HG02798 (cell line): ENCODE data around the gene EPM2A.
"Not testable (repeated sequence)": the region's sequence is repeated elsewhere in the genome, so short reads cannot be mapped to it uniquely, and the experiment has no call there.

Source experiments
- ATAC-seq: cut with Tn5 transposase; IDR thresholded peaks from one replicate; pipeline ENCODE4 v1.9.1; 2021; ENCODE audit warnings: mild to moderate bottlenecking; ENCODE audit not compliant: unreplicated experiment, poor library complexity

Gene EPM2A

GRCh38 chr6:145733207-145733606 is 2.1 kb downstream of the EPM2A start:
- no peak for ATAC-seq

DNA sequence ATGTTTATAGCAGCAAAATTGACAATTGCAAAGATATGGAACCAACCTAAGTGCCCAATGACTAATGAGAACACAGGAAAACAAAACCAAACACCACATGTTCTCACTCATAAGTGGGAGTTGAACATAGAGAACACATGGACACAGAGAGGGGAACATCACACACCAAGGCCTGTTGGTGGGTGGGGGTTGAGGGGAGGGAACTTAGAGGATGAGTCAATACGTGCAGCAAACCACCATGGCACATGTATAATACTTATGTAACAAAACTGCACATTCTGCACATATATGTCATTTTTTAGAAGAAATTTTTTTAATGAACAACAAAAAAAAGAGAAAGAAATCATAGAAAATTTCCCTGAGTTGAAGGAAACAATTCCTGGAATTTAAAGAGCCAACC is 3.9 kb downstream of the EPM2A start:
- ATAC-seq, result no peak

- no peak for ATAC-seq
Observed at GRCh38 chr6:145729887-145730286, 5.4 kb downstream of the EPM2A start.

DNA sequence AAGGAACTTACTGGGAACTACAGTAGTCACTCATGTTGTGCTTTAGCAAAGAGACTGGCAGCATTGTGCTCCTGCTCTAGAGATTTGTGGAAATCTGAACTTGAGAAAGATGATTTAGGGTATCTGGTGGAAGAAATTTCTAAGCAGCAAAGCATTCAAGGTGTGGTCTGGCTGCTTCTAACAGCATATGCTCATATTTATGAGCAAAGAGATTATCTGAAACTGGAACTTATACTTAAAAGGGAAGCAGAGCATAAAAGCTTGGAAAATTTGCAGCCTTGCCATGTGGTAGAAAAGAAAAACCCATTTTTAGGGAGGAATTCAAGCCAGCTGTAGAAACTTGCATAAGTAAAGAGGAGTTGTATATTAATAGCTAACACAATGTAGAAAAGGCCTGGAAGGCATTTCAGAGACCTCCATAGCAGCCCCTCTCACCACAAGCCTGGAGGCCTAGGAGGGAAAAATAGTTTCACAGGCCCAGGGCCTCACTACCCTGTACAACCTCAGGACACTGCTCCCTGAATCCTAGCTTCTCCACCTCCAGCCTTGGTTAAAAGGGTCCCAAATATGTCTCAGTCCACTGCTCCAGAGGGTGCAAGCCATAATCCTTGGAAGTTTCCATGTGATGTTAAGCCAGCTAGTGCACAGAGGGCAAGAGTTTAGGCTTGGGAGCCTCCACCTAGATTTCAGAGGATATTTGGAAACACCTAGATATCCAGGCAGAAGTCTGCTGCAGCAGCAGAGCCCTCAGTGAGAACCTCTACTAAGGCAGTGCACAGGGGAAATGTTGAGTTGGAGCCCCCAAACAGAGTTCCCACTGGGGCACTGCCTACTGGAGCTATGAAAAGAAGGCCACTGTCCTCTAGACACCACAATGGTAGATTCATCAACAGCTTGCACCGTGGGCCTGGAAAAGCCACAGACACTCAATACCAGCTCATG is 6.6 kb downstream of the EPM2A start:
- no peak for ATAC-seq

DNA sequence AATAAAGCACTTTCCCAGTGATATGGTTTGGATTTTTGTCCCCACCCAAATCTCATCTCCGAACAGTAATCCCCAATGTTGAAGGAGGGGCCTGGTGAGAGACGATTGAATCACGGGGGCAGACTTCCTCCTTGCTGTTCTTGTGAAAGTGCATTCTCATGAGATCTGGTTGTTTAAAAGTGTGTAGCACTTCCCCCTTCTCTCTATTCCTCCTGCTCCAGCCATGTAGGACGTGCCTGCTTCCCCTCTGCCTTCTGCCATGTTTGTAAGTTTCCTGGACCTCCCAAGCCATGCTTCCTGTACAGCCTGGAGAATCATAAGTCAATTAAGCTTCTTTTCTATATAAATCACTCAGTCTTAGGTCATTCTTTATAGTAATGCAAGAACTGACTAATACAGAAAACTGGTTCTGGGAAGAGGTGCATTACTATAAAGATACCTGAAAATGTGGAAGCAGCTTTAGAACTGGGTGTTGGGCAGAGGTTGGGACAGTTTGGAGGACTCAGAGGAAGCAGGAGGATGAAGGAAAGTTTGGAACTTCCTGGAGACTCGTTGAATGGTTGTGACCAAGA is 7.4 kb downstream of the EPM2A start:
- no peak for ATAC-seq

DNA sequence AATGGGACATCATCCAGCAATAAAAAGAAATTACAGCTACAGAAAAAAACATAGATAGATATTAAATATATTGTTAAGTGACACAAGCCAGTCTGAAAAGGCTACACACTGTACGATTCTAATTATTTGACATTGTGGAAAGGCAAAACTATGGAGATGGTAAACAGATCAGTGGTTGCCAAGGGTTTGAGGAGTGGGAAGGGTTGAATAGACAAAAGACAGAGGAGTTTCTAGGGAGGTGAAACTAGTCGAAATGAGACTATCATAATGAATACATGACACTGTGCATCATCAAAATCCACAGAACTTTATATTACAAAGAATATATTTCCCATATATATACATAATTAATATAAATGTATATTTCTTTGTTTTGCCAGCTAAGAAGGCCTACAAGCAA is 9.8 kb downstream of the EPM2A start:
- no peak for ATAC-seq

GRCh38 chr6:145723646-145724045 is 11.7 kb downstream of the EPM2A start:
- no peak for ATAC-seq

DNA sequence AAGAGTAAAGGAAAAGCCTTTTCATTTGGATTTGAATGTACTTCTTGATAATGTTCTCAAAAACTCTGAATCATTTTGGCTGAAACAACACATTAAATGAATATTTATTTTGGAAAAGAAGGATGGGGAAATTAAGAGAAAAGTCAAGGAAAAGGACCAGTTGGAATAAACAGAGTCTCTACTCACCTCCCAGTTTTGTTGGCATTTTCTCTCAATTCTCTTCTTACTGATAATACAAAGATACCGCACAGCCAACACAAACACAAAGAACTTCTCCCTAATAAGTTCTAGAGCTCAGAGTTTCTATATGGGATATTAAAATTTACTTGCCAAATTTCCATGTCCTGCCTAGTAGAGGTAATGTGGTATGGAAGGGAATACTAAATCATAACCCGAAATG is 13.1 kb downstream of the EPM2A start:
- ATAC-seq, result no peak

DNA sequence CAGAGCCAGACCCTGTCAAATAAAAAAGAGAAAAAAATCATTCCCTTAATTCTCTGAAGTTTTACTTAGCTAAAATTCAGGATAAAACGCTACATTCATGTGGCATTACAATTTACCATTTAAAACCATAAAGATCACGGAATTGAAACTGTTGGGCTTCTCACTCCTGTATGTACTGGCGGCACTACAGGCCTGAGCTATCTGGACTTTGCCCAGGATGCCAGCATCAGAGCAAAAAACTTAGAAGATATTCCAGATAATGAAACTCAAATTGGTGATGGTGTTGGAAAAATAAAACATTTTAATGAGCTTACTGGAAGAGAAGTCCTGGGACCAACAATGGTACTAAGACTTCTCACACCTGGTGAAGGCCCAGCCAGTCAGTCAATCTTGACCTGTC is 14.2 kb downstream of the EPM2A start:
- ATAC-seq, result no peak

- no peak for ATAC-seq
Observed at GRCh38 chr6:145715426-145715825, 19.9 kb downstream of the EPM2A start.

DNA sequence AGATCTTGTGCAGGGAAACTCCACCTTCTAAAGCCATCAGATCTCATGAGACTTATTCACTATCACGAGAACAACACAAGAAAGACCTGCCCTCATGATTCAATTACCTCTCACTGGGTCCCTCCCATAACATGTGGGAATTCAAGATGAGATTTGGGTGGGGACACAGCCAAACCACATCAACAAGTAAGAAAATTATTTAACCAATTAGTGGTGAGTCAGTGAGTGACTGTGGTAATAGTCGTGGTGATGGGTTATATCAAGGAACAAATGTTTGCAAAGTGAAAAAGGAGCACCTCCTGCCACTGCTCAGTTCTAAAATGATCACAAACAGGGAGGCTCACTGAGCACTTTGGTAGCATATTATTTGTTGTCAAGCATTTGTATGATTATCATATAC is 20.6 kb downstream of the EPM2A start:
- ATAC-seq, result no peak

GRCh38 chr6:145713773-145714172 is 21.5 kb downstream of the EPM2A start:
- no peak for ATAC-seq

GRCh38 chr6:145711372-145711771 is 23.9 kb downstream of the EPM2A start:
- no peak for ATAC-seq

DNA sequence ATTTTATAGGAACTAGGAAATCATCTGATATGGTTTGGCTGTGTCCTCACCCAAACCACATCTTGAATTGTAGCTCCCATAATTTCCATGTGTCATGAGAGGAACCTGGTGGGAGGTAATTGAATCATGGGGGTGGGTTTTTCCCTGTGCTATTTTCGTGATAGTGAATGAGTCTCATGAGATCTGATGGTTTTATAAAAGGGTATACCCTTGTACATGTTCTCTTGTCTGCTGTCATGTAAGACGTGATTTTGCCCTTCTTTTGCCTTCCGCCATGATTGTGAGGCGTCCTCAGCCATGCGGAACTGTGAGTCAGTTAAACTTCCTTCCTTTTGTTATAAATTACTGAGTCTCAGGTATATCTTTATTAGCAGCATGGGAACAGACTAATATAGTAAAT is 27.9 kb downstream of the EPM2A start:
- no peak for ATAC-seq

- ATAC-seq, result no peak
Observed at GRCh38 chr6:145705561-145705960, 29.8 kb downstream of the EPM2A start.

DNA sequence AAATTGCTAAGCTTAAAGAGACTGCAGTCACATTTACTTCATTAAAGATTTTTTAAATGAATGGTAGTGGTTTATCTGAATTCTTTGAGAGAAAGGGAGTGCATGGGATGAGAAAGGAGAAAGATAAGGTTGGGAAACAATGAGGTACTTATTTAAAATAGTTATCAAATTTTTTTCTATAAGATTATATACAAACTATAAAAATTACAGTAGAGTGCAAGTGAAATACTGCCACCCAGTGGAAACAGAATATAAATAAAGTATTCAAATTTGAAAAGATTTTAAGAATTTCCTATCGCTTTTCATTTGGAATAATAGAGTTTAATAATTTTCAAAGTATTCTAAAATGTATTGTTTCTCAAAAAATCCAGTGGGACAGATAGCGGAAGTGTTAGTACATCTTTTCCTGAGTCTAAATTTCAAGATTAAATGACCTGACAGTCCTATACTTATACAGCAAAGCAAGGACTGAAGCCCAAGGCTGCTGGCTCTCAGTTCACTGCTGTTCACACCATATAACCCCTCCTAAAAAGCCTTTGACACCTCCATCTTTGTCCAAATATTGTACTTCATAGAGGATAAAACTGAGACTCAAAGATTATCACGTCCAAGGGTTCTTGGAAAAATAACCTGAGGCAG is 31.1 kb downstream of the EPM2A start:
- no peak for ATAC-seq

DNA sequence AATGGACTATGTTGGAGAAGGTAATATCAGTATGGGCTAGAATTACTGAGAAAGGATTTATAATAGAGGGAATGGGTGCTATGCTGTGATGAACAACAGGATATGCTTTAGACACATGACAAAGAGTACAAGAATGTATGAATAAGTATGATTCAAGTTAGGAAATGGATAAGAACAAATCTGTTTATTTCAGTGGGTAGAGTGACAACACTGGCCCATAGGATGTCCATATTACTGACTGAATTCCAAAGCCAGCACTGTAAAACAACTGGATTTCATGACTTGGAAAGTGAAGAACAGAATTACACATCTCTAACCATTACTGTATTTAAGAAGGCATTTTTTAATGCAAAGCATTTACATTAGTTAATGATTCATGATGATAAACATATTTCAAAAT is 35.9 kb downstream of the EPM2A start:
- no peak for ATAC-seq

- not testable (repeated sequence) for ATAC-seq
Observed at GRCh38 chr6:145697401-145697800, 37.9 kb downstream of the EPM2A start.

DNA sequence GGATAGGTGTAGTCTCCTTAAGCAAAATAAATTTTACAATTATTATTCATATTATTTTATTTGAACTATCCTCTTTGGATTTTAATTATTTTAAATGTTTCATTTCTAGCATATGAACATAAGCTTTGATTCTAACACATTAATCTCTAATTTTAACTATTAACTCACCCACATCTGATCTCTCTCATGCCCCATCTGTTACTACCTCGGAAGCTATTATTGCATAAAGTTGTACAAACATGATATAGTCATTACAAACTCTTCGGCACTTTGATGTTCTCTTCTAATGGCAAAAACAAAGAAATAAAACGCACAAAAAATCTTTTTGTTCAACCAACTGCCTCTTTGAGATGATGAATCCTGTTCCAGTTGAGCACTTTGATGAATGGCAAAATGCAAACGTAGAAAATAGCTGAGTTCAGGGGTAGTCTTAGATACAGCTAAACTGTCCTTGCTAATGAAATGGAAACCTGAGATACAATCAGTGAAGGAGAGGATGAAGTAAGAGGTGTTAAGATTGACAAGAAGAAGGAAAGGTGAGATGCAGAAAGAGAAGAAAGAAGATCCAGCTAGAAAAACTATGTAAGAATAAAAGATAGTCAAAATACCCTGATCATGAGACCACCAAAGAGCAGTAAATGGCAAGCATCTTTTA is 41.1 kb downstream of the EPM2A start:
- ATAC-seq, result no peak

GRCh38 chr6:145690969-145691368 is 44.4 kb downstream of the EPM2A start:
- ATAC-seq, result no peak

- ATAC-seq, result no peak
Observed at GRCh38 chr6:145689529-145689928, 45.8 kb downstream of the EPM2A start.
